MCF 10A (cell line): ENCODE data around the gene ZBTB44. TPM values are rescaled to one million over a fixed set of nuclear protein-coding genes. Genes with fewer than 3 reads are reported as not detected.

Source experiments
- BruUV-seq: library from RNA; stranded (reverse); fragments of 400-500 nt; replicated peaks from 2 replicates; lab custom pipeline; 2021; lab: Mats Ljungman, UMichigan
- CTCF ChIA-PET: fragments of 300-600 bp; sonication (Branson Sonifier 250); formaldehyde crosslinking; extraction: SDS; loops from one replicate; lab custom pipeline; 2021; ENCODE audit warnings: antibody characterized with exemption, inconsistent platforms; lab: Yijun Ruan, JAX
- POLR2A ChIA-PET: fragments of 300-600, 350-650 bp; sonication (Branson Sonifier 250); formaldehyde crosslinking; extraction: SDS; loops from one replicate; lab custom pipeline; 2020; ENCODE audit warnings: antibody characterized with exemption, inconsistent platforms; lab: Yijun Ruan, JAX
- DNase-seq: peaks from one replicate; pipeline ENCODE4 v3.0.0-alpha.2; 2018; ENCODE audit not compliant: unreplicated experiment
- H3K27ac Mint-ChIP-seq: one replicate; pipeline ENCODE4 v1.8.0; 2022; ENCODE audit warnings: mild to moderate bottlenecking, low read depth, mixed read lengths; ENCODE audit not compliant: unreplicated experiment
- H3K27me3 Mint-ChIP-seq: one replicate; pipeline ENCODE4 v1.8.0; 2022; ENCODE audit warnings: mixed read lengths; ENCODE audit not compliant: insufficient read depth, unreplicated experiment
- H3K36me3 Mint-ChIP-seq: one replicate; pipeline ENCODE4 v1.8.0; 2022; ENCODE audit warnings: mild to moderate bottlenecking, moderate library complexity, mixed read lengths; ENCODE audit not compliant: insufficient read depth, unreplicated experiment
- H3K4me1 Mint-ChIP-seq: one replicate; pipeline ENCODE4 v1.8.0; 2022; ENCODE audit warnings: mixed read lengths; ENCODE audit not compliant: insufficient read depth, unreplicated experiment
- H3K4me3 Mint-ChIP-seq: one replicate; pipeline ENCODE4 v1.8.0; 2022; ENCODE audit warnings: mild to moderate bottlenecking, moderate library complexity, mixed read lengths; ENCODE audit not compliant: unreplicated experiment
- H3K9me3 Mint-ChIP-seq: one replicate; pipeline ENCODE4 v1.8.0; 2022; ENCODE audit warnings: mixed read lengths; ENCODE audit not compliant: unreplicated experiment
- intact Hi-C: fragments of 100-400 bp; cut with micrococcal nuclease; formaldehyde crosslinking; loops from 2 replicates; pipeline ENCODE4 v1.14.1; 2022
- total RNA-seq: library from RNA; stranded (reverse); gene quantifications from 2 replicates; pipeline ENCODE4 v1.2.3, GENCODE V29; 2022
- TF ChIP-seq, protein P1 (sequence below): fragments of 200-600 bp; IDR thresholded peaks from one replicate; pipeline ENCODE4 v1.8.0; 2022; ENCODE audit warnings: antibody characterized with exemption, mild to moderate bottlenecking; ENCODE audit not compliant: unreplicated experiment

ZBTB44 gene
- total RNA-seq, 1 experiment from 2014 or later, result 28.5 TPM

DNA sequence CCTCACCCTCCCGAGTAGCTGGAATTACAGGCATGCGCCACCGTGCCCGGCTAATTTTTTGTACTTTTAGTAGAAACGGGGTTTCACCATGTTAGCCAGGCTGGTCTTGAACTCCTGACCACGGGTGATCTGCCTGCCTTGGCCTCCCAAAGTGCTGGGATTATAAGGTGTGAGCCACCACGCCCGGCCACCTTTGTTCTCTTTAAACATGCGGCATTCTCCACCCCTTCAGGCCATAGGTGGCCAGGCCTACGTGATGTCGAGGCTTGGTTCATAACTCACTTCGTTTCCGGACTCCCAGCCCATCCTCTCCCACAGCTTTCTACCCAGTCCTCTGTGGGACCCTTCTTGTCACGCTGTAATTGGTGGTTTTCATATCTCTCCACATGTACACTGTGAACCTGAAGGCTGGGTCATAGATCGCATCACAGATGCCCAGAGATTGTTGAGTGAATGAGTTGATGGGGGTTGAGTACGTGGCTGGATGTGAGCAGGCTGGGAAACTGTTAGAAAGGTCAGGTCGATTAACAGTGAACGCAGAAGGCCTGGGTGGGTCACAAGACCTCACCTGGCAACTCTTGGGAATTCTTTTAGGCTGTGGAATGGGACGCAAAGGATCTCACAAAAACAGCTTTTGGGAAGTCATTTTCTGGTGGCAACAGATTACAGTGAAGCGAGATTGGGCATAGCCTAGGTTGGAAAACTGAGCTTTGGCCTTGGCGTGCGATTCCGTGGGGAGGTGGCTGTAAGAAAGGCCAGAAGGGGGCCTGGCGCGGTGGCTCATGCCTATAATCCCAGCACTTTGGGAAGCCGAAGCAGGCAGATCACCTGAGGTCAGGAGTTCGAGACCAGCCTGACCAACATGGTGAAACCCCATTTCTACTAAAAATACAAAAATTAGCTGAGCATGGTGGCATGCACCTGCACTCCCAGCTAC lies 110.7 kb downstream of the ZBTB44 start:
- CTCF ChIA-PET, result interaction anchor here (0.6 to 4.9 kb wide), 3 partner anchors 9 to 60 kb away, joined by 3 to 33 read pairs (median 3); no protein-coding TSS in a partner anchor
- BruUV-seq, result no TSS peak
- H3K27me3 Mint-ChIP-seq, result no peaks in the 10 kb centered on the region

DNA sequence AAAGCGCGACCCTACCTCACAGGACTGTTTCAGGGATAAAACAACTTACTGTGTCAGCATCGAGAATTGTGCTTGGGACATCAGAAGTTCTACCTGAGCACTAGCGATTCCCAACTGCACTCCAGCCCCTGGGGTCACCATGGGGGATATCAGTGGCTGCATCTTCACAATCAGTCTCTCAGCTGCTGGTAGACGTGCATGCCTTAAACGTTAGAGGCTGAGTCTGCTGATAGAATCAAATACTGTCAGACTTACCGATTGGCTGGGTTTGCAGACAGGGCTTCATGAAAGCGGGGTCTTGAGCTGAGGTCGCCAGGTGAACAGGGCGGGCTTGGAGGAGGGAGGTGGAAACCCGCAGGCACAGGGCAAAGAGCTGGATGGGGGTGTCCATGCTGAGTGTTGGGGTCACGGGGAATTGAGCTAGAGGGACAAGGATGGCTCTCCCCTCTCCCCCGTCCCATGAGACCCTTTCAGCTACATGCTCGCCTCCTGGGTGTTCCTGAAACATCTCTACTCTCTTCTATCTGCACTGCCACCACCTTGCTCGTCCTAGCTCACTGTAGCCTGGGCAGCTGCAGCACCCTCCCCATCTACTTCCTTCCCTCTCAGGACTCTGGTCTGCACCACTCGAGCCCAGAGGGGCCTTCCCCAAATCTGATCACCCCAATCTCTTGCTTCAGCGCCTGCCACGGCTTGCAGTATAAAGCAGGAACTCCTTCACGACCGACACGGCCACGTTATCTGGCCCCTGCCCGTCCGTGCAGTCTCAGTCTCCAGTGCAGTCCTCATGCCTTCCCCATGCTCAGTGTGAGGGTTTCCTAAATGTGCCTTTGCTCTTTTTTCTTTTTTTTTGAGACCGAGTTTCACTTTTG lies 111.7 kb downstream of the ZBTB44 start:
- H3K4me3 Mint-ChIP-seq, result no peak overlapping the region
- ChIA-PET POLR2A (no interaction called here), CTCF (interaction anchor here (0.5 to 4.9 kb wide), 6 partner anchors 9 to 659 kb away, joined by 3 to 33 read pairs (median 3); no protein-coding TSS in a partner anchor)
- H3K36me3 Mint-ChIP-seq, result no peaks in the 10 kb centered on the region
- H3K27ac Mint-ChIP-seq, result no peak overlapping the region
- TF ChIP-seq, protein P1, sequence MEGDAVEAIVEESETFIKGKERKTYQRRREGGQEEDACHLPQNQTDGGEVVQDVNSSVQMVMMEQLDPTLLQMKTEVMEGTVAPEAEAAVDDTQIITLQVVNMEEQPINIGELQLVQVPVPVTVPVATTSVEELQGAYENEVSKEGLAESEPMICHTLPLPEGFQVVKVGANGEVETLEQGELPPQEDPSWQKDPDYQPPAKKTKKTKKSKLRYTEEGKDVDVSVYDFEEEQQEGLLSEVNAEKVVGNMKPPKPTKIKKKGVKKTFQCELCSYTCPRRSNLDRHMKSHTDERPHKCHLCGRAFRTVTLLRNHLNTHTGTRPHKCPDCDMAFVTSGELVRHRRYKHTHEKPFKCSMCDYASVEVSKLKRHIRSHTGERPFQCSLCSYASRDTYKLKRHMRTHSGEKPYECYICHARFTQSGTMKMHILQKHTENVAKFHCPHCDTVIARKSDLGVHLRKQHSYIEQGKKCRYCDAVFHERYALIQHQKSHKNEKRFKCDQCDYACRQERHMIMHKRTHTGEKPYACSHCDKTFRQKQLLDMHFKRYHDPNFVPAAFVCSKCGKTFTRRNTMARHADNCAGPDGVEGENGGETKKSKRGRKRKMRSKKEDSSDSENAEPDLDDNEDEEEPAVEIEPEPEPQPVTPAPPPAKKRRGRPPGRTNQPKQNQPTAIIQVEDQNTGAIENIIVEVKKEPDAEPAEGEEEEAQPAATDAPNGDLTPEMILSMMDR, result no peak
- H3K9me3 Mint-ChIP-seq, result no peaks in the 10 kb centered on the region
- BruUV-seq, result no TSS peak
- no peaks in the 10 kb centered on the region for H3K27me3 Mint-ChIP-seq
- H3K4me1 Mint-ChIP-seq, result no peaks in the 10 kb centered on the region
- intact Hi-C loops, result no loop called here
- no peak for DNase-seq

More for the DNA sequence above, 110.7 kb downstream of the ZBTB44 start:
- no peak for DNase-seq
- Mint-ChIP-seq H3K4me3 (no peak overlapping the region), H3K27ac (no peak overlapping the region), H3K9me3 (no peaks in the 10 kb centered on the region), H3K4me1 (no peaks in the 10 kb centered on the region), H3K36me3 (peaks cover 2% of the 10 kb centered on the region)
- TF ChIP-seq, protein P1, result no peak
- POLR2A ChIA-PET, result no interaction called here
- intact Hi-C loops, result no loop called here

DNA sequence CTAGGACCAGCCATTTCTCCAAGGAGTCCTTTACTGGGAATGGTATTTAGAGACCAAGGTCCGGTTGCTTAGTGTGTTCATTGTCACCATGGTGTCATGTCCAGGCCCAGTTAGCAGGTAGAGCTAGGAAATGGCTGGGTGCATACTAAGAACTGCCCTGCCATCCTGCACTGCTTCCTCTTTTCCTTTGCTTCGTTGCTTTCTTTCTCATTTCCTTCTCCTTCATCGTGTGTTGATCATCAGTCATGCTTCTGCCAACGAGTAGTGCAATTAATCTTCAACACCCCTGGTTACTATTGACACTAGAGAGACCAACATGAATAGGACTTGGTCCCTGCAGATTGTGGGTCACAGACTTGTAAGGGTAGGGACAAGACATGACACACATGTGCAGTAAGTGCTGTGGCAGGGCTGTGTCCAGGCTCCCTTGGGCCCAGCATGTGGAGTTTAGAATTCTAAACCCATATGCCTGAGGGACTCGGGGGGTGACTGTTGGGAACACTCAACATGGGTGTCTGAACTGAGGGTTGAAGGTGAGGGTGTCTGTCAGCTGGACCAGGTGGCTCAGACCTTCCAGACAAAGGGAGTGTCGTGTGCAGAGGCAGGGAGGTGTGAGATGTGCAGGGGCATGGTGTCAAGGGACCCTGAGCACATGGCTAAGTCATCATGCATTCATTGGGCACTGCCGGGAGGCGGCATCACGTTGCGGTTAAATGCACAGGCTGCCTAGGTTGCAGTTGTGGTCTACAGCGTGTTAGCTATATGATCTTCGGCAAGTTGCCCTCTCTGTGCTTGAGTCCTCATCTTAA lies 112.5 kb downstream of the ZBTB44 start:
- Mint-ChIP-seq H3K36me3 (no peaks in the 10 kb centered on the region), H3K27ac (no peak overlapping the region), H3K4me1 (no peaks in the 10 kb centered on the region), H3K4me3 (no peak overlapping the region), H3K9me3 (no peaks in the 10 kb centered on the region), H3K27me3 (no peaks in the 10 kb centered on the region)
- DNase-seq, result no peak
- BruUV-seq, result no TSS peak
- TF ChIP-seq, protein P1, result no peak
- CTCF ChIA-PET, result interaction anchor here (0.5 to 4.9 kb wide), 4 partner anchors 11 to 660 kb away, joined by 3 to 33 read pairs (median 3); no protein-coding TSS in a partner anchor
- intact Hi-C loops, result no loop called here
- POLR2A ChIA-PET, result no interaction called here
